Measurements from ENCODE around the gene SLC25A30. TPM values are rescaled to one million over a fixed set of nuclear protein-coding genes. Genes with fewer than 3 reads are reported as not detected.

Gene SLC25A30
- total and polyA plus RNA-seq, 2 donors (not counting 1 experiment from before 2014, with no cell fraction given), result 11.2 to 16.9 TPM

- Mint-ChIP-seq H3K4me1 (peaks cover 7% of the 10 kb centered on the region), H3K27me3 (peaks cover 24% of the 10 kb centered on the region), H3K9me3 (ENCODE audit: insufficient read depth) (no peaks in the 10 kb centered on the region), H3K27ac (no peak overlapping the region), H3K4me3 (no peak overlapping the region)
- H3K27me3 ChIP-seq (replicated peaks in 1 of 4; ENCODE audit: control extremely low read depth in 1 of 4, control insufficient read depth in 3 of 4, insufficient read depth in 4 of 4, low read length in 3 of 4), result peaks cover 0 to 6% (median 2%) of the 10 kb centered on the region in 4 experiments
- H3K79me2 ChIP-seq (ENCODE audit: control insufficient read depth, insufficient read depth, low read length), result no peaks in the 10 kb centered on the region
- H3K4me1 ChIP-seq (ENCODE audit: control insufficient read depth in 2 of 2, insufficient read depth in 2 of 2, low read length in 2 of 2), result peaks cover 4% of the 10 kb centered on the region in 2 donors
- peaks cover 0 to 2% (median 0%) of the 10 kb centered on the region in 3 donors for H3K9me3 ChIP-seq (ENCODE audit: control extremely low read depth in 1 of 3, control insufficient read depth in 2 of 3, insufficient read depth in 1 of 3, low read length in 2 of 3)
- no peak for TF ChIP-seq CTCF (IDR thresholded peaks at IDR 0.05)
- TF ChIP-seq EZH2 (IDR thresholded peaks at IDR 0.05; ENCODE audit: borderline replicate concordance, insufficient read depth, low read depth, low read length, poor library complexity, severe bottlenecking), result no peak
- H4K20me1 ChIP-seq (ENCODE audit: control insufficient read depth, insufficient read depth, low read length, poor library complexity, severe bottlenecking), result no peaks in the 10 kb centered on the region
- no peak overlapping the region for H2AFZ ChIP-seq (ENCODE audit: insufficient read depth, low read depth, low read length, poor library complexity, severe bottlenecking)
- no peak overlapping the region for H3K27ac ChIP-seq (ENCODE audit: low read length in 2 of 2)
- H3K9ac ChIP-seq (ENCODE audit: low read length), result no peak overlapping the region
- POLR2A ChIA-PET, result no interaction called here
- ATAC-seq (ENCODE audit: low read depth) (no peak), DNase-seq (no peak)
- CTCF ChIA-PET, result no interaction called here
- no peak overlapping the region for H3K4me2 ChIP-seq (replicated peaks; ENCODE audit: low read depth, low read length, poor library complexity, severe bottlenecking)
- 79% methylated on average over 5 of the region's 7 CpGs for WGBS (ENCODE audit: insufficient coverage)
- H3K36me3 ChIP-seq (replicated peaks in 1 of 2; ENCODE audit: control extremely low read depth in 1 of 2, control insufficient read depth in 1 of 2, extremely low read depth in 1 of 2, insufficient read depth in 2 of 2, low read length in 1 of 2), result no peaks in the 10 kb centered on the region
- intact Hi-C loops (cut with micrococcal nuclease), result no loop called here
- no peak overlapping the region for H3K4me3 ChIP-seq (ENCODE audit: control extremely low read depth in 1 of 5, extremely low read depth in 1 of 5, insufficient read depth in 1 of 5, low read depth in 2 of 5, low read length in 4 of 5)
These were observed 28.0 kb upstream of the SLC25A30 start for GRCh38 chr13:45446181-45446580.

- Mint-ChIP-seq H3K9me3 (ENCODE audit: insufficient read depth) (no peaks in the 10 kb centered on the region), H3K4me3 (no peak overlapping the region), H3K27me3 (peaks cover 21% of the 10 kb centered on the region), H3K4me1 (peaks cover 7% of the 10 kb centered on the region), H3K27ac (no peak overlapping the region)
- H3K9ac ChIP-seq (ENCODE audit: low read length), result no peak overlapping the region
- ATAC-seq (ENCODE audit: low read depth) (no peak), DNase-seq (no peak)
- H3K36me3 ChIP-seq (replicated peaks in 1 of 2; ENCODE audit: control extremely low read depth in 1 of 2, control insufficient read depth in 1 of 2, extremely low read depth in 1 of 2, insufficient read depth in 2 of 2, low read length in 1 of 2), result no peaks in the 10 kb centered on the region
- intact Hi-C loops (cut with micrococcal nuclease), result no loop called here
- WGBS (ENCODE audit: insufficient coverage), result 92% methylated on average over 6 of the region's 6 CpGs
- ChIA-PET CTCF (no interaction called here), POLR2A (interaction anchor here (0.6 to 0.7 kb wide), 2 partner anchors 16 to 29 kb away, joined by 5 to 9 read pairs; no protein-coding TSS in a partner anchor)
- TF ChIP-seq CTCF (IDR thresholded peaks at IDR 0.05) (no peak), EZH2 (IDR thresholded peaks at IDR 0.05; ENCODE audit: borderline replicate concordance, insufficient read depth, low read depth, low read length, poor library complexity, severe bottlenecking) (no peak)
- peaks cover 0 to 2% (median 0%) of the 10 kb centered on the region in 3 donors for H3K9me3 ChIP-seq (ENCODE audit: control extremely low read depth in 1 of 3, control insufficient read depth in 2 of 3, insufficient read depth in 1 of 3, low read length in 2 of 3)
- peaks cover 0 to 6% (median 2%) of the 10 kb centered on the region in 4 experiments for H3K27me3 ChIP-seq (replicated peaks in 1 of 4; ENCODE audit: control extremely low read depth in 1 of 4, control insufficient read depth in 3 of 4, insufficient read depth in 4 of 4, low read length in 3 of 4)
- H4K20me1 ChIP-seq (ENCODE audit: control insufficient read depth, insufficient read depth, low read length, poor library complexity, severe bottlenecking), result no peaks in the 10 kb centered on the region
- no peak overlapping the region for H3K27ac ChIP-seq (ENCODE audit: low read length in 2 of 2)
- peaks cover 4% of the 10 kb centered on the region in 2 donors for H3K4me1 ChIP-seq (ENCODE audit: control insufficient read depth in 2 of 2, insufficient read depth in 2 of 2, low read length in 2 of 2)
- no peak overlapping the region for H3K4me3 ChIP-seq (ENCODE audit: control extremely low read depth in 1 of 5, extremely low read depth in 1 of 5, insufficient read depth in 1 of 5, low read depth in 2 of 5, low read length in 4 of 5)
- H3K4me2 ChIP-seq (replicated peaks; ENCODE audit: low read depth, low read length, poor library complexity, severe bottlenecking), result no peak overlapping the region
- H3K79me2 ChIP-seq (ENCODE audit: control insufficient read depth, insufficient read depth, low read length), result no peaks in the 10 kb centered on the region
- no peak overlapping the region for H2AFZ ChIP-seq (ENCODE audit: insufficient read depth, low read depth, low read length, poor library complexity, severe bottlenecking)
These were observed 26.9 kb upstream of the SLC25A30 start for GRCh38 chr13:45445053-45445452.

Data from B cell (primary cell).